A172 (cell line): ENCODE measurements around the gene METTL26. TPM values are rescaled to one million over a fixed set of nuclear protein-coding genes. Genes with fewer than 3 reads are reported as not detected.

Experiments used
- DNase-seq: peaks from one replicate; pipeline ENCODE4 v3.0.0-alpha.2; 2015; ENCODE audit warnings: low spot score
- total RNA-seq: library from RNA; depleted of rRNA; stranded (reverse); fragments of >200 nt; shearing (Covaris generic); gene quantifications from 2 replicates; pipeline ENCODE4 v1.2.3, GENCODE V29; 2014

The METTL26 gene
- total RNA-seq, 1 experiment from 2014 or later: 150 TPM

- DNase-seq: no peak
These were observed 39.1 kb upstream of the METTL26 start, which contains the start of gene RHBDL1 for GRCh38 chr16:674968-675883. TSS of gene RHBDL1 (plus strand) at chr16:675671. CDS start at chr16:675791, 120 bp downstream.

GRCh38 chr16:674214-674881 lies 38.2 kb upstream of the METTL26 start:
- DNase-seq: no peak

- DNase-seq: no peak
These were observed 37.4 kb upstream of the METTL26 start for GRCh38 chr16:673399-673991.

GRCh38 chr16:672851-673250 lies 36.7 kb upstream of the METTL26 start:
- no peak for DNase-seq

- no peak for DNase-seq
These were observed 36.3 kb upstream of the METTL26 start for GRCh38 chr16:672371-672770.

GRCh38 chr16:671353-672131 lies 35.4 kb upstream of the METTL26 start:
- no peak for DNase-seq

- DNase-seq: no peak
These were observed 34.6 kb upstream of the METTL26 start for GRCh38 chr16:670485-671352.

- DNase-seq: no peak
These were observed 33.6 kb upstream of the METTL26 start for GRCh38 chr16:669666-670065.

- no peak for DNase-seq
These were observed 32.5 kb upstream of the METTL26 start for GRCh38 chr16:668519-669171.

- peak; percentile 75 for DNase-seq
These were observed 31.8 kb upstream of the METTL26 start, which contains the start of gene RHOT2 for GRCh38 chr16:667780-668518. TSS of gene RHOT2 (plus strand) at chr16:668132. CDS start at chr16:668200, 68 bp downstream.

GRCh38 chr16:667113-667779 lies 31.1 kb upstream of the METTL26 start:
- DNase-seq: no peak

GRCh38 chr16:666572-666971 lies 30.5 kb upstream of the METTL26 start:
- no peak for DNase-seq

GRCh38 chr16:662597-662996 lies 26.5 kb upstream of the METTL26 start:
- DNase-seq: no peak

- no peak for DNase-seq
These were observed 26.0 kb upstream of the METTL26 start for GRCh38 chr16:662095-662494.

GRCh38 chr16:661184-661821 lies 25.2 kb upstream of the METTL26 start:
- DNase-seq: no peak

- DNase-seq: no peak
These were observed 24.5 kb upstream of the METTL26 start for GRCh38 chr16:660459-661183.

GRCh38 chr16:660132-660458 lies 24.0 kb upstream of the METTL26 start:
- DNase-seq: no peak

GRCh38 chr16:659618-660017 lies 23.5 kb upstream of the METTL26 start:
- no peak for DNase-seq
